HG03558 (cell line): Measurements from ENCODE around the gene SLC6A8.

Experiments
- ATAC-seq: cut with Tn5 transposase; IDR thresholded peaks from one replicate; pipeline ENCODE4 v1.9.1; 2021; ENCODE audit warnings: moderate number of reproducible peaks; ENCODE audit not compliant: unreplicated experiment; ENCODE audit errors: extremely low read depth

The SLC6A8 gene

DNA sequence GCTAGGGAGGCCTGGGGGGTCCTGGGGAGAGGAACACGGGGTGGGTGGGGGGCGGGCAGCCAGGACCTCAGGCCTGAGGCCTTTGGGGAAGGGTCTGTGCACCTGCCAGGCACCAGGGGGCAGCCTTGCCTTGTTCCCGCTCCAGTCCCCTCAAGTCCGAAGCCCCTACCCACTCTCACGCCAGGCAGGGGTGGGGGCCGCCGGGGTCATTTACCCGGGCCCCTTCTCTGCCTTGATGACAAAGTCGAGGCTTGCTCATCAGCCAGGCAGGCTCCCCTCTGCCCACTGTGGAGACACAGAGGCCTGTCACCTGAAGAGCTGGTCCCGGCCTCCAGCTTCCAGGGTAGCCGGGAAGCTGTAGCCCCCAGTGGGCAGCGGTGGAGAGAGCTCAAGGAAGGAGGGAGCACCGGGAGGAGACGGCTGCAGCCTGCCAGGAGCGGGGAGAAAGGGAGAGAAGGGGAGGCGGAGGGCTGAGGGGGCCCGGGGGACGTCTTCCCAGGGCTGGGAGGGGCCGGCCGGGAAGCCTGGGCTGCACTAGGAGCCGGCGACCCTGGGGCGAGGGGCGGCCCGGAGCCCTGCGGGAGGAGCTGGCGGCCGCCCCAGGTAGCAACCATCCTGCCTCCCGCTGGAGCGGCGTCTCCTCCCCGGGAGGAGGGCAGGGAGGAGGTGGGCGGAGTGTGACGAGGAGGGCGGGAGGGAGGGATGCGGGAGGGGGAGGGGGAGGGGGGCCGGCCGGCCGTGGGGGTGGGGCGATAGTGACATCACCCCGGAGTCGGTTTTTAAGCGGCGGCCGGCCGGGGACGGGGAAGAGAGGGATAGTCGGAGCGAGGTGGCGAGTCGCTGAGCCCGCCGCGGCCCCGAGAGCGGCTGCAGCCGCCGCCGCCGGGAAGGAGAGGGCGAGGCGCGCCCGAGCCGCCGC lies at the start of gene SLC6A8:
Gene SLC6A8, plus strand, starts transcription at position 806 of the 919 bp plus-strand sequence. CDS start 649 bp downstream, outside the sequence.
- ATAC-seq: no peak

DNA sequence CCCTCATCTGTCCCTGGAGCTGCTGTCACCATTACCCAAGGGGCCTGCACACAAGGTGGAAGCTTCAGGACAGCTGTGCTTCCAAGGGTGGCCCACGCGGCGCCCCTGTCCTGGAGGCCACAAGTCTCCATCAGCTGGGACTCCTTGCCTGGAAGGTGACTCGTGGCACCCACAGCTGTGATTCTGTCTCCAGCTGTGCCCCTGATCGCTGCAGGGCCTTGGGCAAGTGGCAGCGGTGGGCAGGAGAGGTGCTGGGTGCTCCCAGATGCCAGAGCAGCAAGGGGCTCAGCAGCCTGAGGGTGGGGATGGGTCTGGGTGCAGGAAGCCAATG lies 49.7 kb upstream of the SLC6A8 start:
- no peak for ATAC-seq

DNA sequence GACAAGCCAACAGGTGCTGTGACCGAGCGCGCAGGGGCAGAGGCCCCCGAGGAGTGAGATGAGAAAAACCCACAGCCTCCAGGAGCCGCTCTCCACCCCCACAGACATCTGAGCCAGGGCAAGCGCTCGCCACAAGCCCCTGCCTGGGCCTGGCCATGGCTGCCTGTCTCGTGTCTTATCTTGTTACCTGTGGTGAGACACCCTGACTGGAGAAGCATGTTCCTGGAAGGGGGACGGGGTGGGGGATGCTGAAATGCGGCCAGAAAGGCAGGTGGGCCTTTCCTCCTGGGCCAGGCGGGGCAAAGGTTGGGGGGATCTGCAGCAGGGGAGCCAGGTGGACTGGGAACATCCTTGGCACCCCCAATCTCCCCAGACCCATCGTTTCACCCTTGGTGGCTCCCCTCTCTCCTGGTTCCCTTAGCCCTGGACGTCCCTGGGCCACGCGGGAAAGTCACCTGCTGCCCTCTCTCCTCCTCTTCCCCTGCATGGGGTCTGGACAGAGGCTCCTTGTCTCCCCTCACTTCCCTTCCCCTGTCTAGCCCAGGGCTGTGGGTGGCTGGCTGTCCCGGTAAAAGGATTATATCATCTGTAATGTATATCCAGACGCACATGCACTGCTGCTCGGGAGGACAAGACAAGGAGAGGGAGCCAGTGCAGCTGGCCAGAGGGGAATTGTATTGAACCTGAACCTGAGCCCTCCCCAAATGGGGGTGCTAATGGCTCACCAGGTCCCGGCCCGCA lies 49.1 kb upstream of the SLC6A8 start:
- ATAC-seq: no peak

DNA sequence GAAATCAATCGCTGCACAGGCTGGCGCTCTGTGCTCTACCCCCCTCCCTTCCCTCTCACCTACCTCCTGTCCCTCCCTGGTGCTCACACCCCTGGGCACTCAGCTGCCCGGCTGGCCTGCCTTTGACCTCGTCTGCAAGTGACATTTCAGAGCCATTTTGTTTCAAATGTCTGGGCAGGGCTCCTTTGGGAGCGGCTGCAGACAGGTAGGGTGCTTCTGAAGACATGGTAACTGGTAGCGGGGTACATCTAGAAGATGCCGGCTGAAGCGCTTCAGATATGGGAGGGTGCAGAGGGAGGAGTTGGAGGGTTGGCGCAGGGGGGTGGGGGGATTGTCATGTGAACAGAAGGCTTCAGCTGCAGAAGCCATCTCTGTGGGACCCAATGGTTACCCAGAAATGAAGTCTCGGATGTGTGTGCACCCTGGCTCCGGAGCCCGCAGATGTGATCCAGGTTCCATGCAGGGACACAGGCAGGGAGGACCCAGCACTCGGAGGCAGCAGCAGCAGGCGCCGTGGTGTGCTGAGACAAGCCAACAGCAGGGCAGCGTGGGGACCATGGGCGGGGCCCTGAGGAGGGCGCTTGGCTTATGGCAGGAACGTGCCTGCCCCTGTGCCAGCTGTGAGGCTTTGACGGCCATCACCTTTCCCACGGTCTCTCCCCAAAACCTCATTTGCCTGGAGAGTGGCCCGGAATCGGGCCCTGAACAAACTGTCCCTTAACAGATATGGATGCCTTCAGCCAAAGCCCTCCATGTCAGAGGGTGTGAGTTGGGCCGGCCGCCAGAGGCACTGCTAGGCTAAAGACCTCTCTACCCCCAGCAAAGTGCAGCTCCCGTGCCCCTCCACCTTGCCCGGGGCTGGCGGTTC lies 48.3 kb upstream of the SLC6A8 start:
- ATAC-seq: no peak

DNA sequence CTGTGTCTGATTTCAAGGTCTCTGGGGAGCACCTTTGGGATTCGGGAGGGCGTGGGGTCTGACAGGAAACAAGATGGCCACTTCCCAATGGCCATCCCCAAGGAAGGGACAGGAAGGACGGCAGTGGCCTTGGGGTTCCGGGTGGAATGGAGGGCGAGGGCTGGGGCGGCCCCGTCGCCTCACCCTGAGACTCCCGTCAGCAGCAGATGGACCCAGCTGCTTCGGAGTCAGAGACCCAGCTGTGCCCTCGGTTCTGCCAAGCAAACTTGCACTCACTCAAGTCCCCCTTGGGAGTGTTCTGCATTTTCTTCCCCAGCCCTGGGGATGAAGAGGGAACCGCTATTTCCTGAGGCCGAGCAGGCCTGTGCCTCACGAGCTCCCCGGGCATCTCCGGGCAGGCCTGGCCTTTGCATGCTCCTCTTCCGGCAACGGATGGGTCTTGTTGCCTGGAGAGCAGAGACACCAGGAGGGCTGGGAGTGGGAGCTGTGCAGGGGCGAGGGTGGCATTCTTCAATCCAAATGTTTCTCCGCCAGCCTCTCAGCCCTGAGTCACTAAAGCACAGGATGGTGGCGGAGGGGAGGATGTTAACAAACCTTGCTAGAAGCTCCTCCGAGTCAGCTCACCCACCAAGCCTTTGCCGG lies 47.6 kb upstream of the SLC6A8 start:
- ATAC-seq: no peak

DNA sequence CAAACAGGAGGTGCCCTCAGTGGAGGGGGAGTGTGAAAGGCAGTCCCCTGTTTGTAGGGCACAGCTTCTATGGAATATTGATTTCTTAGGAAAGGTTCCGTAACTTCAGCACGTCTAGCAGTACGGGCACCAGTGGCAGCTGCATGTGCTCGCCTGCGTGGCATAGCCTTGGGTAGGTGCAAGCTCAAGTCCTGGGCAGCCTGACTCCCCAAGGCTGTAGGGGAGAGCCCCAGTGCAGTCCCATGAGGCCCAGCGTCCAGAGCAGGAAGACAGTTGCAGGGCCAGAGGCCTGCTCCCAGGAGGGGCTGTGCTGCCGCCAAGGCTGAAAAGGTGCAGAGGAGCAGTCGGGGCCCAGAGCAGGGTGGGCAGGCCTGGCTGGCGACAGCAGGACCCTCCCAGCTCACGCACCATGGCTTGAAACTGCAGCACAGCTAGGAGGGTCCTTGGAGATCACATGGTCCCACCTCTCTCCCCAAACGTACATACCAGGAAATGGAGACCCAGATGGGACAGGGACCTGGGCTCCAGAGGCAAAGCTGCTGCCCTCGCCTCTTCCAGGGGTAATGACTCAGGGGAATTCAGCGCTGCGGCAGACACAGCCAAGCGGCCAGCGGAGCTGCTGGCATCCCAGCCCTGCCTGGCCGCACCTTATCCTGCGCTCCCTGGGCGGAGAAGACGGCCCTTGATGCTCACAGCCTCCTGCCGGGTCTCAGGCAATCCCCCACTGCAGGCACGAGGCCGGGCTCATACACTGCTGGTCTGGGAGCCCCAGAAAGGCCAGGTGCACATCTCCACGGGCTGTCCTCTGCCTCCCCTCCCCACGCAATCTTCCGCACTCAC lies 46.8 kb upstream of the SLC6A8 start:
- ATAC-seq: no peak

DNA sequence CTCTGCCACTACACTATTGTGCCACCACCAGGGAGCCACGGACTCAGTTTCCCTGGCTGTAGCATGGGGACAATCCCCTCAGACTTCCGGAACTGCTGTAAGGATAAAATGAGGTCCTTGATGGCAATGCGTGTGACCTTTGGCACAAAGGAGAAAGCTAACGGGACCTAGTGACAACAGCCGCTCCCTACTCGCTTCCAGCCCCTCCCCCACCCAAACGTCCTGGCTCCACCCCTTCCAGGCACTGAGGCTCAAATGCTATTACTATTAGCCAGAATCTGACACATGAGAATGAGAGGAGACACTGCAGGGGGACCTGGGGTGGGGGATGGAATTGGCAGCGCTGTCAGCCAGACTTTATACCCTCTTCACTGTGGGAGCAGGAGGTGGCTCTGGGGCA lies 46.1 kb upstream of the SLC6A8 start:
- no peak for ATAC-seq

DNA sequence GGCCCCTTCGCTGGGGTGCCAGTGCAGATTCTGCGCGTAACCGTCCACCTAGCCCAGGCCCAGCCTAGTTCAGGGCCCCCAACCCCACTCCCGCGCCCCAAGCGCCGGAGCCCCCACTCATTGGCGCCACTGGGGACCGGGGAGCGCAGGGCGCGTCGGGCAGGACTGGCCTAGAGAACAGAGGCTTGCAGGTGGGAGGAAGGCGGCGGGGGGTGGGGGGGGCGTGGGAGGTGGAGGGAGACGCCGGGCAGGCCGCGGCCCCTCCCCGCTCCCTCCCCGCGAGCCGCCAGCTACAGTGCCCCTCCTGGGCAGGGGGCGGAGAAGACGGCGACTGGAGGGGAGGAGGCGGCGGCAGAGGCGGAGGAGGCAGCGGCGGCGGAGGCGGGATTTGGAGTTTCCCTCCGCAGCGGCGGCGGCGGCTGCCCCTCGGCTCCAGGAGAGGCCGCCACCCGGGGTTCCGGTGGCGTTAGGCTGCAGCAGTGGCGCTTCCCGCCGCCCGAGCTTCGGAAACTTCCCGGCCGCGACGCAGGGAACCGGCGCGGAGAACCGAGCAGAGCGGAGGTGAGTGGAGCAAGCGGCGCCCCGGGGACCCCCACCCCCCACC lies 45.6 kb upstream of the SLC6A8 start:
- ATAC-seq: no peak

DNA sequence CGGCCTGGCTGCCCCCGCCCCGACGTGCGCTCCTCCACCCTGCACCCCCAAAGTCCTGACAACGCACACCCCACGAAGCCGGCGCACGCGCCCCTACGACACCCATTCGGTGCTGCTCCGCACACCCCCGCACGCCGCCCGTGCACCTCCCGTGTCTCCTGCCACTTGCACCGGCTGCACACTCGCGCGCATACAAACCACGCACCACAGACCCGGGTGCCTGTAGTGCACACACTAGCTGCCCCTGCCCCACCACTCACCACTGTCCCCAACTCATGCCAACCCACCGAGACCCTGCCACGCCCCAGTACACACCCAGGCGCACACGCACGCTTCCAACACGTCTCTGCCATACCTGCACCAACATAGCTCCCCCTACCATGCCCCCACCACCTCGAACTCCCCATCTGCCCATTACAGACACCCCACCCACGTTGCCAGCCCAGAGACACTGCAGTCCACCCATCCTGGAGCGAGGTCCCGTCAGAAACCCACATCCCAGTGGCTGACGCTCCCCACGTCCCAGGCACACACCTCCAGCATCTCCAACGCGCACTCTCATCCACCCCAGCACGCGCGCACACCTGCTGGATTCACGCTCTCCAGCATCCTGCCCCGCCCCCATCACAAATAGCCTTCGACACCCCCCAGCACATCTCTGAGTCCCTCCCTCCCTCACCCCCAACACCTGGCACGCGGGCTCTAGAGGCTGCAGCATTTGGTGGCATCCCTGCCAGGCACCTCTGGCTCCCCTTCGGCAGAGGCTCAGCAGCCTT lies 44.9 kb upstream of the SLC6A8 start:
- ATAC-seq: no peak

DNA sequence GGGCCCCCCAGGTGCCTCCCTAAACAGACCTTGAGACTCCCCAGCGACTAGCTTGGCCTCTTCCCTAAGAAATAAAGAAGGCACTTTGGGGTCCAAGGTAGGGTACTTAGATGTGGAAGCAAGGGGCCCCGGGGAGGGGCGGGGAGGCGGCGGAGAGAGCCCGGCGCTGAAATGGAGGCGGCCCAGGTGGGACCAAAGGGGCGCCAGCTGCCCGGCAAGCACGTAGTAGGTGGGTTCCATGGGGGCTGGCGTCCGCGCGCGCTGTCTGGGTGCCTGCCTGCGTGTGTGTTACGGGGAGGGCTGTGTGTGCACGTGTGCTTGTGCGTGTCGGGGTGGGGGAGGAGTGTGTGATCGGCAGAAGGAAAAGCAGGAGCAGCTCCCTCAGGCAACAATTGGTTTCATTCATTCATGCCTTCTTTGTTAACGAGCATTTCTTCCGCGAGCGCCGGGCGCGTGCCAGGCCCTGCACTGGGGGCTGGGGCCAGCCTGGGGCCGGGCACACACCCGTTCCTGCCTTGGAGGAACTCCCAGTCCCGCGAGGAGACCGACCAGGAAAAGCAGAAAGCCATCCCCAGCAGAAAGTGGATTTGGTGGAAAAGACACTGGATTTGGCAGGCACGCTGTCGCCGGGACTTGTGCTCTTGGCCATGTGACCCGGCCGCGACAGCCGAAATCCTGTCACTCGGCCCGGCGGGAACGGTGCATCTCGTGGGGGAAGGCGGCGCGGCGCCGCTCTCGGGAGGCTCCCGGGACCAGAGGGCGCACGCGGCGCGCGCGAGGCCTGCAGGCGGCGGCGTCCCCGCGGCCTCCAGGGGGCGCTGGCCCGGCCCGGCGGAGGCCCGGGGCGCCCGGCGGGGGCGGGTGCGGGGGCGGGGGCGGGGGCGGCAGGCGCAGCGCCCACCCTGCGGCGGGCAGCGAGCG lies 44.0 kb upstream of the SLC6A8 start:
- ATAC-seq: no peak

DNA sequence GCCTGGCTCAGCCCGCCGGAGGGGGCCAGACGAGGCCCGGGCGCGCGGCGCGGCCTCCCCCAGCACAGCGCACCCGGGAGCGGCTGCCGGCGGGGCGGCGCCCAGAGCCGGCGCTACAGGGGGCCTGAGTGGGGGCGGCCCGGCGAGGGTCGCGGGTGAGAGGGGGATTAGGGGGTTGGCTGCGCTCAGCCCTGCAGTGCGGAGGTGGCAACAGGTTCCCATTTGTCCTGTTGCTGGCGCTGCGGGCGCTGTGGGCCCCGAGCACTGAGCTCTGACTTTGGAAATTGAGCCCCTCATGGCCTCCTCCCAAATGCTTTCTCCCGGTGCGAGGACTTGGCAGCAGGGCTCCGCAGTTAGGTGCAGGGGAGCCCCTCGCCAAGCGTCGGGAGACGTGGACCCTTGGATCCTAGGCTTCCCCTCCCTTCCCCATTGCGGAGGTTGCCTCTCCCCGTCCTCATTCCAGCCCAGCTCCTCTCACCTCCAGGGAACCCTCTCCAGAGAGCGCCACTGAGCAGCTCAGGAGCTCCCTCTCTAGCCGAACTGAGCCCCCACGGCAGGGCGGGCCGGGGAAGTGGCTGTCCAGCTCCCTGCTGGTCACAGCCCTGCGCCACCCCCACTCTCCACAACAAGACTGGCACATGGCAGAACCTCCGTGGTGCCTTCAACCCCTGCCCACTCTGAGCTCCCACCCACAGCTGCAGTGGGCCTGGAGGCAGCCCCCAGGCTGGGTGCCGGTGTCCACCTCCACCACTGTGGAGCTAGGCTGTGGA lies 43.2 kb upstream of the SLC6A8 start:
- no peak for ATAC-seq

DNA sequence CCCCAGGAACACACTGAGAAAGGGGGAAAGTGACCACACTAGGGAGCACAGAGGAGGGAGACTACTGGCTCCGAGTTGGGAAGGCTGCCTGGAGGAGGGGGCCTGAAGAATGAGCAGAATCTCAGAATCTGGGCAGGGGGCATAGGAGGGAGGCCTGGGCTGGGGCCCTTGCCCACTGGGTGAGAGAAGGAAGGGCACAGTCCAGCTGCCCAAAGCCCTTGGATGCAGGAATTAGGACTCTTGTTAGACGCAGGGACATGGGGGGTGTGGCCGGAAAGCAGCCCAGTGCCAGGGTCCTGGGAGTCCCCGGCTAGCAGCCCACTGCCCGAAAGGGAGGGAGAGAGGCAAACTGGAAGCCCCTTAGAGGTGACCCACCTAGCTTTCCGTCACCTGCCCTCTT lies 42.6 kb upstream of the SLC6A8 start:
- no peak for ATAC-seq

DNA sequence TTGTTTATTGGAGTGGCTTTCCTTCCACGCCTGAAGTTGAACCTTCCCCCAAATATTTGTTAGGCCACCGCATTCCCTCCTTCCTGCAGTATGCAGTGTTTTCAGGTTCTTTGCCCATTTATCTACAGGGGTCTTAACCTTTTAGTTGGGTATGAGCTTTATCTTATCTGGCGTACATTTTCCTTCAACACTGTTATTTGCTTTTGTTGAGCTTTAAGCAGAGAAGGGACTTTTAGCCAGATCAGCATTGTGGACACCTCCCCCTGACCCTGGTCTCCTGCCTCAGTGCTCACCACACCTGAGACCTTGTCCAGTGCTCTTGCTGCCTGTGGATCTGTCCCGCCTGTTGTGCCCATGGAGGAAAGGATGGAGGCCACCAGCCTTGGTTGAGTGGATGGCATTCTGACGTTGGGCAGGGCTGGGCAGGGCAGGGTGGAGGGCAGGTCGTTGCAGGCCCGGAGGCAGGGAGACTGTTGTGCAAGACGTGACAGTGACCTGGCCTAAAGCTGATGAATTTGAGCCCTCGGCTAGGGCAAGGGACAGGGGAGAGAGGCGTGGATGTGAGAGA lies 41.7 kb upstream of the SLC6A8 start:
- no peak for ATAC-seq

DNA sequence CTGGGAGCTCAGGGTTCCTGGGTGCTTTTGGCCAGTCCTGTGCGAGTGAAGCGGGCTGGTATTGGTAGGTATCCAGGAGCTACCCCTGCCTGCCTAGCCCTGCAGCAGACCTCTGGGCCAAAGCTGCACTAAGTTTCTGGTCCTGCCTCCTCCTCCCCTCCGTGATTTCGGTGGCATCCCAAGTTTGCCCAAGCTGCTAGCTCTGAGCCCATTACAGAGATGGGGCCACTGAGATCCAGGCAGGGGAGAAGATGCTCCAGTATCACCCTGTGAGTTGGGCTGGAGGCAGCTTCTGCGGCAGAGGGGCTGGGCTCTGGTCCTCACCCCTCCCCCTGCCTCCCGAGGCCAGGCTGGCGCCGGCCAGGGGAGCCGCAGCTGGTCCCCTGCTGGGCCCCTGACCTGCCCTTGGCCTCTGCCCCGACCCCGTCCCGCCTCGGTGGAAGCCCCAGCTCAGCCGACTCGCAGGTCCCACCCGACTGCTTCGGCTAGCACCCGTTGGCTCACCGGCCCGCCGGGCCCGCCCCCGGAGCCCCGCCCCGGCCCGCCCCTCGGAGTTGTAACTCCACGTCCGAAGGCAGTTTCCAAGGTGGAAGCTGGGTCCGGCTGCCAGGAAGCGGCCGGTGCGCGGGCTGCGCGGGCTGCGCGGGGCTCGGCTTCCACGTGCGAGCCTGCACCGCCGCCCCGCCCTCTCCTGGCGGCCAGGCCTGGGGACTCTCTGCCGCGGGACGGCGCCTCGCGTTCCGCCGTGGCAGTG lies 40.9 kb upstream of the SLC6A8 start, which contains the start of gene DUSP9:
Gene DUSP9, plus strand, starts transcription at position 584 of the 754 bp plus-strand sequence. CDS start 751 bp downstream, outside the sequence.
- ATAC-seq: no peak
